Stimulated activated naive CD8-positive, alpha-beta T cell treated with anti-CD3 and anti-CD28 coated beads, Interleukin-15, Interleukin-2, amounts not matched to agents 100 U/mL and 50 U/mL, for 24 hours (primary cell): ENCODE results near the gene FTO.

Experiments
- ATAC-seq: fragments of 150-1000 bp; cut with Tn5 transposase; one replicate; pipeline ENCODE4 v1.10.0; 2021
- DNase-seq: peaks from one replicate; pipeline ENCODE4 v3.0.0; 2021

The FTO gene

DNA sequence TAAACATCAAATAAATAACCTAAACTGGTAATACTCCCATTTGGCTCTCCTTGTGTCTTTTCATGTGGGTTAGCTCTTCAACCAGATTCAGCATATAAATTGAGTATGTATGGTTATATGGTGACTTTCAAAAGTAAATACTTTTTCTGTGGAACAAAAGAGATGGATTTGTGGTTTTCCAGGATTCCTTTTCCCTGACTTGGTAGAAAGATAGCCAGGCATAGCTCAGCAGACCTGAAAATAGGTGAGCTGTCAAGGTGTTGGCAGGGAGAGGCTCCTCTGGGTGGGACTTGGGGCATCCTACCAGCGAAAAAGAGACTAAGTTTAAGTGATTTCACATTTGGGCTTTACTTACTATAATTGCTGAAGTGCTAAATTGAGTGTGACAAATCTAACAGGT, 80.3 kb downstream of the FTO start:
- no peak for ATAC-seq
- no peak for DNase-seq

DNA sequence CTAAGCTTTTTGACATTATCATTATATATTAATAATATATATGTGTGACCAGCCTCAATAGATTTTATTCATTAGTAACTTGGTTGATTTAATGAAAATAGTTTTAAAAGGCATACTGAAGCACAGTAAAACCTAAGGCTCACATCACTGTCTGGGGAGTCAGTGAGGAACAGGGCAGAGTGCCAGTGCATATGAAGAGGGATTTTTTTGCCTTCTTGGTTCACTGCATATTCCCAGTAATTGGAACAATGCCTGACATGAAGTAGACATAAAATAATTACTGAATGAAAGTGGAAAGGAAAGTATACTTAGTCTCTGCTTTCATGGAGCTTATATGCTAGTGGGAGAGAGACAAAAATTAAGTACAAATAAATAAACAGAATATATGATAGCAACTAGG, 81.1 kb downstream of the FTO start:
- DNase-seq (no peak), ATAC-seq (no peak)

DNA sequence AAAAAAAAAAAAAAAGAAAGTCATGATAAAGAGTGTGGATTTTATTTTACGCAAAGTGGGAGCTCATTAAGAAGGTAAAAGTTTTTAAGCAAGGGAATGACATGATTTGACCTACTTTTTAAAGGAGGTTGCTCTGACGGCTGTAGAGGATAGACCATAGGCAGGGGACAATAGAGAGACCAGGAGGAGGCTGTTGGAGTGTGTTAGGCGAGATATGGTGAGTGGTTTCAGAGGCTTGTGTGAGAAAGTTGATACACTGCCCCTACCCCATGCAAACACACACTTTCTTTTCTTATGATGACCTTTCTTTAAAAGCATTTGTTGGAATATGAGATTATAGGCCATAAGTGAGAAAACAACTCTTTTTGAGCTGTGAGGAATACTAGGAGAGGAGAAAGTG, 82.0 kb downstream of the FTO start:
- DNase-seq, result no peak
- no peak for ATAC-seq

GRCh38 chr16:53787423-53787822, 83.5 kb downstream of the FTO start:
- no peak for DNase-seq
- no peak for ATAC-seq

- DNase-seq, result no peak
Observed at GRCh38 chr16:53789137-53789536, 85.2 kb downstream of the FTO start.

GRCh38 chr16:53792161-53792951, 88.4 kb downstream of the FTO start:
- DNase-seq, result no peak
- ATAC-seq, result no peak

More at GRCh38 chr16:53789137-53789536, 85.2 kb downstream of the FTO start:
- no peak for ATAC-seq

DNA sequence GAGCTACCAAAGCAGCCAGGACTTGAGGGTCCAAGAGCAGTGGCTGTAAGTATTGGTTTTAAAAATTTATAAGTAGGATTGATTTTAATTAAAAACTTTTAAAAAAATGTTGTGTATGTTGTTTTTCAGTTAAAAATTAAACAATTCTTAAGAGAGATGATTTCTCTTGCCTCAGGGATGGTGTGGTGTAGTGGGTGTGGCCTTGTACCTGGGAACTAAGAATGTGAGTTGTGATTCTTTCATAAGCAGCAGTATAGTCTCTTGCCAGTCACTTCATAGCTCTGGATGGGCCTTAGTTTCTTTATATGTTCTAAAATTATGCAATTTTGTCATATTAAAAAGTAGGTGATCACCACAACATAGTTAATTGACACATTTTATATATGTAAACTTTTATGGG, 99.5 kb downstream of the FTO start:
- ATAC-seq, result no peak

GRCh38 chr16:53803998-53804397, 100.0 kb downstream of the FTO start:
- ATAC-seq, result no peak
- DNase-seq, result no peak

More for the DNA sequence above, 99.5 kb downstream of the FTO start:
- no peak for DNase-seq

DNA sequence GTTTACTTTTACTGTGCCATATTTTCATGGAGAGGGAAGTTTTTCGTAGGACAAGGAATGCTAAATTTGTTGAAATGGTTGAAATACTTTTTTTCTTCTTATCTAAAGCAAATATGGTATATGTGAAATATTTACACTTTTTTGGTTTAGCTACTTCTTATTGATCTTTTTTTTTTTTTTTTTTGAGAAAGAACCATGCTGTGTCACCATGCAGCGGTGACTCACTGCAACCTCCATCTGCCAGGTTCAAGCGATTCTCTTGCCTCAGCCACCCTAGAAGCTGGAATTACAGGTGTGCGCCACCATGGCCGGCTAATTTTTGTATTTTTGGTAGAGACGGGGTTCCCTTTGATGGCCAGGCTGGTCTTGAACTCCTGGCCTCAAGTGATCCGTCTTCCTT, 100.5 kb downstream of the FTO start:
- DNase-seq, result no peak

GRCh38 chr16:53805113-53805512, 101.2 kb downstream of the FTO start:
- no peak for ATAC-seq
- no peak for DNase-seq

More for the DNA sequence above, 100.5 kb downstream of the FTO start:
- no peak for ATAC-seq

- ATAC-seq (no peak), DNase-seq (no peak)
Observed at GRCh38 chr16:53805752-53806151, 101.8 kb downstream of the FTO start.

GRCh38 chr16:53809088-53809932, 105.4 kb downstream of the FTO start:
- ATAC-seq (no peak), DNase-seq (no peak)

DNA sequence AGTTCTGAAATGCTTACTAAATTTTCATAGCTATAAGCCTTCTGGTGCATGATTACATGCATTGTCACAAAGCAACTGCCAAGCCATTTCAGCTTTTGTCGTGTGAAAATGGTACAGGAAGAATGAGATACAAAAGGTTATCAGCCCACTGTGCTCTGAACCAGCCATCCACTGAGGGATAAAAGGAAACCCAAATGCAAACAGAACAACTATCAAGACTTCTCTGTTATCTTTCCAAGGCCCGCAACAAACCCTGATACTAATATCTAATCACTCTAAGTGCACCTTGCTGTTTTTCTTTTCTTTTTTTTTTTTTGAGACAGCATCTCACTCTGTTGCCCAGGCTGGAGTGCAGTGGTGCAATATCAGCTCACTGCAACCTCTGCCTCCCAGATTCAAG, 109.0 kb downstream of the FTO start:
- ATAC-seq, result no peak
- no peak for DNase-seq

DNA sequence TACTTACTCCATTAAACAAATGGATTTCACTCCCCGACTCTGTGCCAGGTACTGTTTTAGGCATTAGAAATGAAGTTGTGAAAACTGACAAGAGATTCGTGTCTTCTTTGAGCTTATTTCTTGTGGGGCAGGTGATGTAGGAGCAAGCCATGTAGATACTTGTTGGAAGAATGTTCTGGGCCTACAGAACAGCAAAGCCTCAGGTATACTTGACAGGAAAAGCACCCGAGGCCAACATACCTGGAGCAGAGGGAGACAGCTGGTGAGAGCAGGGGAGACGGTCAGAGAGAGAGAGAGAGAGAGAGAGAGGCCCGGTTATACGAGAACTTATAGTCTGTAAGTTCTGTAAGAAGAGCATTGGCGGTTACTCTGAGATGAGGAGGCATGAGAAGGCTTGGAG, 110.8 kb downstream of the FTO start:
- DNase-seq, result no peak
- ATAC-seq, result no peak

DNA sequence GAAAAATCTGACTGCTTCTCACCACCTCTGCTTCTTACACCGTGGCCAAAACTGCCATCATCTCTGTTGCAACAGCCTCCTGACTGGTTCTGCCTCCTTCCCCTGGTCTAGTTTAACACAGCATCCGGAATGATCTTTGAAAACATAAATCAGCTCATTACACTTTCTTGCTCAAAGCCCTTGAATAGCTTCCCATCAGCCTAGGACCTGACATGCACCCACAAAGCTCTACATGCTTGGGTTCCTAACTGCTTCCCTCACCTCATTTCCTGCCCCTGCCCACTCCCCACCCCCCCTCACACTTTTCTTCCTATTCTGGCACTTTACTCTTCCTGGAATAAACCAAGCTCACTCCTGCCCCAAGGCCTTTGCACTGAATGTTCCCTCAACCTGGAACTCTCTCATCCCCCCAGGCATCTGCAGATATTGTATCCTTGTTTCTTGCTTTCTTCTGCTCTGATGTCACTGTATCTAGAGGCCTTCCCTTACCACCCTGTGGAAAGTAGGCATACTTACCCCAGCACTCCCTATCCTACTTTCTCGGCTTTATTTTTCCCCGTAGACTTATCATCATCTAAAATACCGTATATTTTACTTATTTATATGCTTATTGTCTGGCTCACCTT, 112.4 kb downstream of the FTO start:
- DNase-seq (no peak), ATAC-seq (no peak)

GRCh38 chr16:53817117-53817755, 113.3 kb downstream of the FTO start:
- no peak for DNase-seq

GRCh38 chr16:53817812-53818550, 114.0 kb downstream of the FTO start:
- DNase-seq, result no peak
- ATAC-seq, result no peak

More at GRCh38 chr16:53817117-53817755, 113.3 kb downstream of the FTO start:
- no peak for ATAC-seq

GRCh38 chr16:53821487-53821886, 117.5 kb downstream of the FTO start:
- DNase-seq, result no peak
- peak; percentile 40 for ATAC-seq

GRCh38 chr16:53821957-53822625, 118.1 kb downstream of the FTO start:
- no peak for ATAC-seq
- DNase-seq, result no peak

GRCh38 chr16:53822936-53823529, 119.1 kb downstream of the FTO start:
- ATAC-seq, result no peak
- no peak for DNase-seq

GRCh38 chr16:53826658-53827057, 122.7 kb downstream of the FTO start:
- ATAC-seq, result no peak
- DNase-seq, result no peak
